ENCODE data around the gene ABCA4.

DNA sequence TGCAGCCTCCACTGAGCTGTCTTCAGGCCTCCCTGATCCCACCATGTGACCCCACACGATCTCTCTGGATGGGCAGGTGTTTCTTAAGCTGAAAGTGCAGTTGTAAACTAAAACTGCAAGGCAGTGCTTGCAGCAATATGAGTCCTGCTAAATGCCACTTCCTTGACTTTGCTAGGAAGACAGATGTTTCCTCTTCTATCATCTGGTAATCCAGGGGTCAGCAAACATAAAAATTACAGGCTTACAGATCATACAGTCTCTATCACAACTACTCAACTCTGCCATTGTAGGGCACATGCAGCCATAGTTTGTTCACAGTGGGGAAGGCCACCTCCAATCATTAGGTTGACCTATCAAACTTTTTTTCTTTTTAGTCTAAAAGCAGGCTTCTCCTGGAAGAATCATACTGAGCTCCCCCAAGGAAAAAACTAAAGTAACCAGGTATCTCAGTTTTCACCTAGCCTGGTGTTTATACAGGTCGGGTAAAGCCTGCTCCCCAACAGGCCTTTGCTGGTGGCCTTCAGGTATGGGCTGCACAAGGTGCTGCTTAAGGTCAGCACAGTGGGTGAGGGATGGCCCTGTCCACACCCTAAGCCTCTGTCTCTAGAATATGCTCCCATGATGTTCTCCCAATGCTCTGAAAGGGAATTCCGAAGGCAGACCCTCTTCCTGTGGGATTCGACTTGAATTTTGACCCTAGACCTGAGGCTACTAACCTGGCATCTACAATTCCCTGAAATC is 10.8 kb downstream of the ABCA4 start:
- TF ChIP-seq TAF1 (IDR thresholded peaks at IDR 0.05; ENCODE audit: low read depth, low read length), result no peak
- no peak for TF ChIP-seq POLR2A (IDR thresholded peaks at IDR 0.05; ENCODE audit: low read depth, low read length)
- no peak for TF ChIP-seq POLR2AphosphoS5 (IDR thresholded peaks at IDR 0.05; ENCODE audit: low read depth, low read length)
- TF ChIP-seq PAX5 (IDR thresholded peaks at IDR 0.05; ENCODE audit: insufficient read depth, low read length, severe bottlenecking), result no peak
- no peak for TF ChIP-seq SPI1 (IDR thresholded peaks at IDR 0.05; ENCODE audit: low read depth, low read length)

All from GM12891 (cell line).